ENCODE results near the gene NPIPB6.
"Not testable (repeated sequence)": the region's sequence is repeated elsewhere in the genome, so short reads cannot be mapped to it uniquely, and the experiment has no call there.

GRCh38 chr16:28332632-28333031 is 30.7 kb downstream of the NPIPB6 start:
- TF ChIP-seq CTCF, EP300, POLR2A (IDR thresholded peaks at IDR 0.05): not testable (repeated sequence)
